ENCODE measurements around the gene MNT.
A peak's percentile ranks its signal among the peaks of the same experiment; 100 is the strongest.

The MNT gene

GRCh38 chr17:2421315-2422147 is 20.7 kb upstream of the MNT start:
- no peaks in the 10 kb centered on the region for H3K27me3 Mint-ChIP-seq (ENCODE audit: low read depth)
- H3K27ac Mint-ChIP-seq, result no peak overlapping the region
- no peak overlapping the region for H3K4me3 Mint-ChIP-seq
- H3K9me3 Mint-ChIP-seq, result no peaks in the 10 kb centered on the region
- TF ChIP-seq CTCF (IDR thresholded peaks at IDR 0.05; ENCODE audit: unreplicated experiment in 3 of 3), result peak in 1 of 3 experiments; percentile 13
- no peaks in the 10 kb centered on the region for H3K4me1 Mint-ChIP-seq
- peaks cover 44% of the 10 kb centered on the region for H3K36me3 Mint-ChIP-seq (ENCODE audit: low read depth)

GRCh38 chr17:2420176-2420575 is 19.3 kb upstream of the MNT start:
- Mint-ChIP-seq H3K27me3 (ENCODE audit: low read depth) (no peaks in the 10 kb centered on the region), H3K4me1 (no peaks in the 10 kb centered on the region), H3K4me3 (no peak overlapping the region), H3K9me3 (no peaks in the 10 kb centered on the region), H3K36me3 (ENCODE audit: low read depth) (peaks cover 35% of the 10 kb centered on the region), H3K27ac (peak overlapping the region in 1 of 3 experiments; percentile 30)
- no peak for TF ChIP-seq CTCF (IDR thresholded peaks at IDR 0.05; ENCODE audit: unreplicated experiment in 3 of 3)

- Mint-ChIP-seq H3K27me3 (ENCODE audit: low read depth) (no peaks in the 10 kb centered on the region), H3K27ac (no peak overlapping the region), H3K4me1 (no peaks in the 10 kb centered on the region), H3K4me3 (no peak overlapping the region), H3K9me3 (no peaks in the 10 kb centered on the region), H3K36me3 (ENCODE audit: low read depth) (peaks cover 34% of the 10 kb centered on the region)
- no peak for TF ChIP-seq CTCF (IDR thresholded peaks at IDR 0.05; ENCODE audit: unreplicated experiment in 3 of 3)
These were observed 18.6 kb upstream of the MNT start for GRCh38 chr17:2419486-2419885.

DNA sequence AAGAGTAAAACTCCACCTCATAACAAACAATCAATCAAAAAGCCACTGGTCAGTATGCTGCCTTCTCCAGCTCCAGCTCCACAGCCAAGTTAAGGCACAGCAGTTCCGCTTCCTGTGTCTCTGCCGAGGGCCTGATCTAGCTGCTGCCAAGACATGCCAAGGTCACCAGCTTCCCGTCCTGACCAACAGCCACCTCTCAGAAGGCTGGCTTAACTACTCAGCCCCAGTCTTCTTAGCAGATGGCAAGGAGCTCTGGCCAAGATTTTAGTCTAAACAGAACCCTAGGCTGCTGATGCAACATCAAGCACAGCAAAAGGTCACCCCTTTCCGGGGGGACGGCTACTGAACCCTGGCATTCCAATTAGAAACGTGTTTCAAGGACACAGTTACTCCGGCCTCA is 17.7 kb upstream of the MNT start:
- Mint-ChIP-seq H3K27me3 (ENCODE audit: low read depth) (no peaks in the 10 kb centered on the region), H3K4me1 (no peaks in the 10 kb centered on the region), H3K9me3 (no peaks in the 10 kb centered on the region)

GRCh38 chr17:2416010-2416734 is 15.3 kb upstream of the MNT start:
- Mint-ChIP-seq H3K36me3 (ENCODE audit: low read depth) (peaks cover 36% of the 10 kb centered on the region), H3K27ac (peak overlapping the region in 1 of 3 experiments; percentile 40), H3K4me1 (no peaks in the 10 kb centered on the region), H3K9me3 (no peaks in the 10 kb centered on the region), H3K4me3 (no peak overlapping the region), H3K27me3 (ENCODE audit: low read depth) (no peaks in the 10 kb centered on the region)
- TF ChIP-seq CTCF (IDR thresholded peaks at IDR 0.05; ENCODE audit: unreplicated experiment in 3 of 3), result peak; percentile 98 to 99 (median 98)

More for the DNA sequence above, 17.7 kb upstream of the MNT start:
- Mint-ChIP-seq H3K4me3 (no peak overlapping the region), H3K27ac (peak overlapping the region in 1 of 3 experiments; percentile 45), H3K36me3 (ENCODE audit: low read depth) (peaks cover 42% of the 10 kb centered on the region)
- no peak for TF ChIP-seq CTCF (IDR thresholded peaks at IDR 0.05; ENCODE audit: unreplicated experiment in 3 of 3)

Measured in nephron (organoid).